Measurements from ENCODE around the gene TTC28.

DNA sequence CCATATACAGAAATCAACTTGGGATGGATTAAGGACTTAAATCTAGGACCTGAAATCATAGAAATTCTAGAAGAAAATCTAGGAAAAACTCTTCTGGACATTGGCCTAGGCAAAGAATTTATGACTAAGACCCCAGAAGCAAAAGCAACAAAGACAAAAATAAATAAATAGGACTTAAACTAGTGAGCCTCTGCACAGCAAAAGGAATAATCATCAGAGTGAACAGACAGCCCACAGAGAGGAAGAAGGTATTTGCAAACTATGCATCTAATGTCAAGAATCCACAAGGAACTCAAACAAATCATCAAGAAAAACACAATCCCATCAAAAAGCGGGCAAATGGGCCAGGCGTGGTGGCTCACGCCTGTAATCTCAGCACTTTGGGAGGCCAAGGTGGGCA lies 32.4 kb downstream of the TTC28 start:
- TF ChIP-seq TAF1 (IDR thresholded peaks at IDR 0.05; ENCODE audit: low read depth) (no peak), EP300 (IDR thresholded peaks at IDR 0.05; ENCODE audit: borderline replicate concordance) (no peak)
